ENCODE measurements around the gene ITPA.

The ITPA gene

GRCh38 chr20:3247638-3248037, 38.3 kb downstream of the ITPA start:
- DNase-seq = peak; percentile 19

- DNase-seq = peak; percentile 53
Observed at GRCh38 chr20:3248167-3248992, 39.1 kb downstream of the ITPA start.

GRCh38 chr20:3248993-3249347, 39.7 kb downstream of the ITPA start:
- DNase-seq = peak; percentile 17

- no peak for DNase-seq
Observed at GRCh38 chr20:3250091-3250504, 40.8 kb downstream of the ITPA start.

- no peak for DNase-seq
Observed at GRCh38 chr20:3251806-3252205, 42.5 kb downstream of the ITPA start.

GRCh38 chr20:3255728-3256127, 46.4 kb downstream of the ITPA start:
- no peak for DNase-seq

- DNase-seq = no peak
Observed at GRCh38 chr20:3258429-3258828, 49.1 kb downstream of the ITPA start.

- no peak for DNase-seq
Observed at GRCh38 chr20:3262566-3262965, 53.3 kb downstream of the ITPA start.

- no peak for DNase-seq
Observed at GRCh38 chr20:3270051-3270450, 60.8 kb downstream of the ITPA start.

- DNase-seq = no peak
Observed at GRCh38 chr20:3273371-3273770, 64.1 kb downstream of the ITPA start.
